Neural cell (in vitro differentiated cells): ENCODE measurements around the gene GNB3. TPM values are rescaled to one million over a fixed set of nuclear protein-coding genes. Genes with fewer than 3 reads are reported as not detected.
"Not testable (repeated sequence)": the region's sequence is repeated elsewhere in the genome, so short reads cannot be mapped to it uniquely, and the experiment has no call there.

Source experiments
- H2AFZ ChIP-seq: fragments of 200-600, 300-800 bp; sonication (generic), shearing (Covaris generic); 2 replicates; pipeline ENCODE4 v1.6.0; 2014; ENCODE audit warnings: low read depth, mild to moderate bottlenecking, antibody characterized with exemption, low read length, moderate library complexity
- H3F3A ChIP-seq: fragments of 200-600 bp; shearing (Covaris generic); 2 replicates; pipeline ENCODE4 v1.6.1; 2016; ENCODE audit warnings: mild to moderate bottlenecking, moderate library complexity, mixed read lengths, antibody characterized with exemption, low read length; ENCODE audit not compliant: insufficient read depth, poor library complexity, severe bottlenecking
- H3K27ac ChIP-seq: fragments of 200-600, 300-800 bp; sonication (generic), shearing (Covaris generic); 2 replicates; pipeline ENCODE4 v1.5.1; 2014; ENCODE audit warnings: mild to moderate bottlenecking, low read length, moderate library complexity
- H3K27me3 ChIP-seq: fragments of 300-800, 200-600 bp; sonication (generic), shearing (Covaris generic); 2 replicates; pipeline ENCODE4 v1.6.0; 2014; ENCODE audit warnings: mild to moderate bottlenecking, low read depth, low read length, moderate library complexity; ENCODE audit not compliant: insufficient read depth
- H3K36me3 ChIP-seq: fragments of 300-800, 200-600 bp; sonication (generic), shearing (Covaris generic); 2 replicates; pipeline ENCODE4 v1.5.1; 2014; ENCODE audit warnings: mild to moderate bottlenecking, antibody characterized with exemption, low read length, moderate library complexity; ENCODE audit not compliant: insufficient read depth
- H3K4me2 ChIP-seq: fragments of 300-800, 200-600 bp; sonication (generic), shearing (Covaris generic); 2 replicates; pipeline ENCODE4 v1.6.0; 2014; ENCODE audit warnings: mild to moderate bottlenecking, low read length
- H3K4me3 ChIP-seq: fragments of 300-800, 200-600 bp; sonication (generic), shearing (Covaris generic); 2 replicates; pipeline ENCODE4 v1.5.1; 2014; ENCODE audit warnings: mild to moderate bottlenecking, low read length, moderate library complexity
- H3K79me2 ChIP-seq: fragments of 200-600 bp; shearing (Covaris generic); replicated peaks from 2 replicates; pipeline ENCODE4 v1.6.0; 2014; ENCODE audit warnings: mild to moderate bottlenecking, low read length, moderate library complexity; ENCODE audit not compliant: insufficient read depth
- H3K9ac ChIP-seq: fragments of 300-800, 200-600 bp; sonication (generic), shearing (Covaris generic); 2 replicates; pipeline ENCODE4 v1.6.1; 2016; ENCODE audit warnings: mild to moderate bottlenecking, low read length, mixed read lengths
- H3K9me2 ChIP-seq: fragments of 200-600 bp; shearing (Covaris generic); 2 replicates; pipeline ENCODE4 v1.6.1; 2016; ENCODE audit warnings: mild to moderate bottlenecking, low read length, mixed read lengths; ENCODE audit not compliant: insufficient read depth
- H3K9me3 ChIP-seq: fragments of 200-600, 300-800 bp; sonication (generic), shearing (Covaris generic); 2 replicates; pipeline ENCODE4 v1.6.1; 2016; ENCODE audit warnings: mild to moderate bottlenecking, mixed run types, low read length, moderate library complexity, mixed read lengths
- H4K20me1 ChIP-seq: fragments of 200-600 bp; shearing (Covaris generic); 2 replicates; pipeline ENCODE4 v1.6.1; 2016; ENCODE audit warnings: mild to moderate bottlenecking, mixed run types; ENCODE audit not compliant: insufficient read depth
- CTCF ChIP-seq: fragments of 450-650 bp; IDR thresholded peaks from 2 replicates; pipeline ENCODE4 v1.5.1; 2014; ENCODE audit warnings: antibody characterized with exemption, mild to moderate bottlenecking, moderate library complexity; ENCODE audit not compliant: poor library complexity, severe bottlenecking
- EP300 ChIP-seq: fragments of 450-650 bp; conservative IDR thresholded peaks from 2 replicates; pipeline ENCODE4 v1.6.1; 2014; ENCODE audit warnings: antibody characterized with exemption, mild to moderate bottlenecking, moderate library complexity; ENCODE audit not compliant: poor library complexity, severe bottlenecking
- EZH2 ChIP-seq: fragments of 200-600, 300-800 bp; shearing (Covaris generic), sonication (generic); IDR thresholded peaks from 2 replicates; pipeline ENCODE4 v1.6.1; 2014; ENCODE audit warnings: antibody characterized with exemption, low read length, borderline replicate concordance, mild to moderate bottlenecking; ENCODE audit not compliant: insufficient read depth, poor library complexity, severe bottlenecking
- MXI1 ChIP-seq: fragments of 450-650 bp; conservative IDR thresholded peaks from 2 replicates; pipeline ENCODE4 v1.6.1; 2014; ENCODE audit warnings: antibody characterized with exemption, mild to moderate bottlenecking; ENCODE audit not compliant: poor library complexity, severe bottlenecking
- POLR2AphosphoS5 ChIP-seq: IDR thresholded peaks from 2 replicates; pipeline ENCODE4 v1.6.1; 2012
- RAD21 ChIP-seq: fragments of 450-650 bp; conservative IDR thresholded peaks from 2 replicates; pipeline ENCODE4 v1.6.1; 2014; ENCODE audit warnings: antibody characterized with exemption, mild to moderate bottlenecking, moderate library complexity
- REST ChIP-seq: IDR thresholded peaks from 2 replicates; pipeline ENCODE4 v1.6.1; 2012; ENCODE audit warnings: borderline replicate concordance
- SMC3 ChIP-seq: fragments of 450-650 bp; conservative IDR thresholded peaks from 2 replicates; pipeline ENCODE4 v1.6.1; 2014; ENCODE audit warnings: antibody characterized with exemption, mild to moderate bottlenecking, moderate library complexity; ENCODE audit not compliant: poor library complexity
- TAF1 ChIP-seq: IDR thresholded peaks from 2 replicates; pipeline ENCODE4 v1.6.1; 2012; ENCODE audit warnings: low read depth
- polyA plus RNA-seq: library from polyadenylated mRNA; depleted of rRNA; stranded (reverse); fragments of >200 nt; gene quantifications from 2 replicates; pipeline ENCODE4 v1.2.3, GENCODE V29; 2014

GNB3 gene
- polyA plus RNA-seq, 1 donor from 2014 or later, result 18.8 TPM

- Histone ChIP-seq H4K20me1 (no peaks in the 10 kb centered on the region), H3K27ac (peak within 1 kb of the TSS; percentile 65), H3K4me3 (peak within 1 kb of the TSS; percentile 88), H3K27me3 (no peaks in the 10 kb centered on the region), H3K9ac (peak within 1 kb of the TSS; percentile 75), H3K9me2 (no peaks in the 10 kb centered on the region), H3K4me2 (peak within 1 kb of the TSS; percentile 86), H2AFZ (peak within 1 kb of the TSS; percentile 40), H3K36me3 (no peaks in the 10 kb centered on the region), H3F3A (no peaks in the 10 kb centered on the region), H3K79me2 (no peaks in the 10 kb centered on the region), H3K9me3 (no peaks in the 10 kb centered on the region)
- TF ChIP-seq EP300 (peak; percentile 20), POLR2AphosphoS5 (peak; percentile 39), TAF1 (no peak)
Observed at GRCh38 chr12:6873094-6874014, 32.6 kb downstream of the GNB3 start, which contains the start of gene SPSB2. Gene SPSB2 (minus strand): TSS chr12:6873303. CDS start chr12:6872901, 402 bp downstream.

DNA sequence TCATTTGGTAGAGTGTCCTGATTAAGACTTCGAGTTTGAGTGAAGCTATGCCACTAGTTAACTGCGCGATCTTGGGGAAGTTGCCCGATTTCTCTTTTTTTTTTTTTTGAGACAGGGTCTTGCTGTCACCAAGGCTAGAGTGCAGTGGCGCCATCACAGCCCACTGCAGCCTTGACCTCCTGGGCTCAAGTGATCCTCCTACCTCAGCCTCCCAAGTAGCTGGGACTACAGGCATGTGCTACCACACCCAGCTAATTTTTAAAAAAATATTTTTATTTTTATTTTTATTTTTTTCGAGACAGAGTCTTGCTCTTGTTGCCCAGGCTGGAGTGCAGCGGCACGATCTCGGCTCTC, 33.3 kb downstream of the GNB3 start:
- Histone ChIP-seq H3K4me2 (peak overlapping the region; percentile 49), H2AFZ (peak overlapping the region; percentile 10), H3K9ac (peak overlapping the region; percentile 75), H3K4me3 (peak overlapping the region; percentile 88), H3K27ac (peak overlapping the region; percentile 65)
- H3F3A ChIP-seq, H3K79me2 ChIP-seq, H3K9me3 ChIP-seq, H3K27me3 ChIP-seq, H3K36me3 ChIP-seq, H4K20me1 ChIP-seq, H3K9me2 ChIP-seq: not testable (repeated sequence)

DNA sequence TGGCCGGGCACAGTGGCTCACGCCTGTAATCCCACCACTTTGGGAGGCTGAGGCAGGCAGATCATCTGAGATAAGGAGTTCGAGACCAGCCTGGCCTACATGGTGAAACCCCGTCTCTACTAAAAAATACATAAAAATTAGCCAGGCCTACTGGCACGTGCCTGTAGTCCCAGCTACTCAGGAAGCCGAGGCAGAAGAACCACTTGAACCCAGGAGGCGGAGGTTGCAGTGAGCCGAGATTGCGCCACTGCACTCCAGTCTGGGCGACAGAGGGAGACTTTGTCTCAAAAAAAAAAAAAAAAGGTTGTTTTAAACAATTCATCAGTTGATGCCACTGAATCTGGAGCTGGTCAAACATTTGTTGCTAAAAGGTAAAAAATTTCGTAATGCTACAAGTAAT, 39.1 kb downstream of the GNB3 start:
- H3F3A ChIP-seq, H3K9me2 ChIP-seq, H3K36me3 ChIP-seq, H2AFZ ChIP-seq, H3K9ac ChIP-seq, H3K79me2 ChIP-seq, H4K20me1 ChIP-seq, H3K27ac ChIP-seq, H3K27me3 ChIP-seq, H3K4me2 ChIP-seq, H3K9me3 ChIP-seq, H3K4me3 ChIP-seq: not testable (repeated sequence)

- Histone ChIP-seq H2AFZ (no peak overlapping the region), H3K9me2 (no peaks in the 10 kb centered on the region), H3K4me2 (no peak overlapping the region), H3K79me2 (no peaks in the 10 kb centered on the region), H4K20me1 (no peaks in the 10 kb centered on the region), H3K27ac (no peak overlapping the region), H3F3A (no peaks in the 10 kb centered on the region), H3K4me3 (no peak overlapping the region), H3K9ac (no peak overlapping the region), H3K36me3 (no peaks in the 10 kb centered on the region), H3K9me3 (no peaks in the 10 kb centered on the region), H3K27me3 (no peaks in the 10 kb centered on the region)
- no peak for TF ChIP-seq MXI1
- TF ChIP-seq CTCF, result no peak
- no peak for TF ChIP-seq TAF1
- no peak for TF ChIP-seq POLR2AphosphoS5
- TF ChIP-seq EP300, result no peak
- TF ChIP-seq RAD21, result no peak
- no peak for TF ChIP-seq SMC3
- TF ChIP-seq EZH2, result no peak
- TF ChIP-seq REST, result no peak
Observed at GRCh38 chr12:6883252-6883651, 42.5 kb downstream of the GNB3 start.
